ENCODE results near the gene GOT2.
A peak's percentile ranks its signal among the peaks of the same experiment; 100 is the strongest.
"Not testable (repeated sequence)": the region's sequence is repeated elsewhere in the genome, so short reads cannot be mapped to it uniquely, and the experiment has no call there.

Gene GOT2

DNA sequence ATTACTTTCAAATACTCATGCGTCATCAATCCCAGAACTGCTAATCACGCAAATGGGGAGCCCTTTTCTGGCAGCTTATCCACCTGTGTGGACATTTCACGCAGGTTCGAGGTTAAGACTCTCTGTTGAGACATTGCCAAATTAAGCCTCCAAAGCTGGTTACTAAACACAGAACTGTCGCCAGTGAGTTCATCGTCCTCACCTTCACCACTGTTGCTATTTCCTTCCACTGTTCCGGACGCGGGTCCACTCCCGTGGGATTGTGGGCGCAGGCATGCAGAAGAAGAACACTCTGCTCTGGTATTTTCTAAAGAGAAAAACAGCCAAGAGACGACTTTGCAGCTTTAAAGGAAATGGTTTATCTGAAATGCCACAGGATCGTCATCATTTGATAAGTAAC lies 16.1 kb downstream of the GOT2 start:
- DNase-seq (ENCODE audit: low read depth) = no peak

DNA sequence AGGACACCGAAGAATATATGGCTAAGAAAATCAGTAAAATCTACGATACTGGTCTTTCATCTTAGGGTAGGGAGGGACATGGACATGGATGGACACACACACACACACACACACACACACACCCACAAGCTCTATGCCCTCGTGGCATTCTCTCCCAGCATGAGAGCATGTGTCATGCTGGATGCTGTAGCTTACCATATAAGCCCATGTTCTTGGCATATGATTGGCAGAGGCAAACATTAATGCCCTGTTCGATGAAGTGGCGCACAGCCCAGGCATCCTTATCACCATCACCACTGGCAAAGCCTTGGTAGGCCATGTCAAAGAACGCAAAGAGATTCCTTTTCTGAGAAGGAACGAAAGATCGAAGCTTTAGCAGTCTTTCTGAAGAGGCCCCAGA lies 17.6 kb downstream of the GOT2 start:
- no peak for DNase-seq (ENCODE audit: low read depth)

DNA sequence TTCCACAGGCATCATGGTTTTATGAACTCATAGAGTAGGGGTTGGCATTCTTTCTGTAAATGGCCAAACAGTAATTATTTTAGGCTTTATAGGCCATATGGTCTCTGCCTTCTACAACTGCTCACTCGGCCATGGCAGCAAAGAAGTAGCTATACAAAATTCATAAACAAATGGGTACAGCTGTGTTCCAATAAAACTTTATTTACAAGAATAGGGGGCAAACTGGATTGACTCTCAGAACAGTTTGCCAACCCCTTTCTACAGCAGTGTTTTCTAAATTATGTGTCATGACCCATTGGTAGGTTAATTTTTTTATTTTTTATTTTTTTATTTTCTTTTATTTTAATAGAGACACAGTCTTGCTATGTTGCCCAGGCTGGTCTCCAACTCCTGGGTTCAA lies 20.4 kb downstream of the GOT2 start:
- DNase-seq (ENCODE audit: low read depth) = no peak

DNA sequence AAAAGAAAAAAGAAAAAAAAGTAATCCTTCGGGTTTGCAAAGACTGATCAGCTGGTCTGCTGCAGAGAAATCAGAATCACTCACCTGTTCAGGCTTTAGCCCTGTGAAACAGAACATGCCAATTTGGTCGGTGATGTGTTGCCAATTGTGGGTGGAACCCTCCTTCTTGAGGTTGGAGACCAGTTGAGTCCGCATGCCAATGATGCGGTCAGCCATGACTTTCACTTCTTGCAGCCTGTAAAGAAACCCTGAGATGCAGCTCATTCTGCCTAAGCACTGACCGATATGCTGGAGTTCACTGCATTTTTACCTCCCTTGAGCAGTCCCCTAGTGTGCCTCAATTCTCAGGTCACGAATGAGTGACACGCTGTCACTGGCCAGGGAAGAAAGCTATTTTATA lies 24.8 kb downstream of the GOT2 start:
- no peak for DNase-seq (ENCODE audit: low read depth)

DNA sequence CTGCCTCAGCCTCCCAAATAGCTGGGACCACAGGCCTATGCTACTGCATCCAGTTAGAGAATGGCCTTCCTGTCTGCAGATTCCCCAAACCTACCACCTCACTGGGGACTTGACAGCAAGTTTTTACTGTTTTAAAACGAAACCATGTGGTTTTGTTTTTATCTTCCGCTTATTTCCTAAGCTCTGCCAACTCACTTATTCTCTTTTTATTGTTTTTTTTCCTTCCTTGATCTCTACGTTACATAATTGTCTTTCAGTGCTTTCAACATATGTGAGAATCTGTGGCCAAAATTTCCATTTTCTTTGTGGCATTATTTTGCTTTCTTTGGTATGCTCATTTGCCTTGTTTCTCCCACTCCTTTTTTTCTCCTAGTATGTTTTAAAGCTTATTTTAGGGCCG lies 35.0 kb downstream of the GOT2 start:
- DNase-seq (ENCODE audit: low read depth) = no peak

DNA sequence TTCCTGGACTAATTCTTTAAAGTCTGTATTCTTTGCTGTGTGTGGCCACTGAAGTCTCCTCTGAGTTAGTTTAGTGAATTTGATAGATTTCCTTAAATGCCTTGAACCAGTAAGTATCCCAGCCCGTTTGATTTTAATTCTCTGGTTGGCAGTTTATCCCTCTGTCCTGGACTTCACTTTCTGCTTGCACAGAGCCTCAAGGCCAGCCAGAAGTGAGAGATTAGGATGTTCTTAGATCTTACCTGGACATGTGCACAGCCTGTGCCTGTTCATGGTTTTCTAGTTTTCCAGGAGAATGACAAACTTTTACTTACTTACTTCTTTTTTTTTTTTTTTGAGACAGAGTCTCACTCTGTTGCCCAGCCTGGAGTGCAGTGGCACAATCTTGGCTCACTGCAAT lies 38.7 kb downstream of the GOT2 start:
- no peak for DNase-seq (ENCODE audit: low read depth)

DNA sequence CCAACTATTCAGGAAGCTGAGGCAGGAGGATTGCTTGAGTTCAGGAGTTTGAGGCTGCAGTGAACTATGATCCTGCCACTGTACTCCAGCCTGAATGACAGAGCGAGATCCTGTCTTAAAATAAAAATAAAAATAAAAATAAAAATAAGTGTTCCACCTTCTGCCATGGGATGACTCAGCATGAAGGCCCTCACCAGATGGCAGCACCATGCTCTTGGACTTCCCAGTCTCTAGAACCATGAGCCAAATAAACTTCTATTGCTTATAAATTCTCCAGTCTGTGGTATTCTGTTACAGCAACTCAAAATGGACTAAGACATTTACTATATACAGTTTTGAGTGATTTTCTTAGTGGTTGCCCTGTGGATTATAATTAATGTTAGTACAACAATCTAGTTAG lies 41.7 kb downstream of the GOT2 start:
- DNase-seq (ENCODE audit: low read depth) = no peak

DNA sequence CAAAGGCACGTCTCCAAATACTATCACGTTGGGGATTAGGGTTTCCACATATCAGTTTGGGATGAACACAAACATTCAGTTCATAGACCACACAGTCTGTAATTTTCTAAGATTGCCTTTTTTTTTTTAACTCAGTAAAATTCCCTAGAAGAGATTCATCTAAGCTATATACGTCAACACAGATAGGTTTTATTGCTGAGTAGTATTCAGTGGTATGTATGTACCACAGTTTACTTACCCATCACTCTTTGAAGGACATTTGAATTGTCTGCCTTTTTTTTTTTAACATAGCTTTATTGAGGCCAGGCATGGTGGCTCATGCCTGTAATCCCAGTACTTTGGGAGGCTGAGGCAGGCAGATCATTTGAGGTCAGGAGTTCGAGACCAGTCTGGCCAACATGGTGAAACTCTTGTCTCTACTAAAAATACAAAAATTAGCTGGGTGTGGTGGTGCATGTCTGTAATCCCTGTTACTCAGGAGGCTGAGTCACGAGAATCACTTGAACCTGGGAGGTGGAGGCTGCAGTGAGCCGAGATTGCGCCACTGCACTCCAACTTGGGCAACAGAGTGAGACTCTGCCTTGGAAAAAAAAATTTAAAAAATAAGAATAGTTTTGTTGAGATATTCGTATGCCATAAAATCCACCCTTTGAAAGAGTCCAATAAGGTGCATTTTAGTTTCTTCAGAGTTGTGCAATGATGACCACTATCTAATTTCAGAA lies 47.0 kb downstream of the GOT2 start:
- DNase-seq (ENCODE audit: low read depth) = peak; percentile 94

DNA sequence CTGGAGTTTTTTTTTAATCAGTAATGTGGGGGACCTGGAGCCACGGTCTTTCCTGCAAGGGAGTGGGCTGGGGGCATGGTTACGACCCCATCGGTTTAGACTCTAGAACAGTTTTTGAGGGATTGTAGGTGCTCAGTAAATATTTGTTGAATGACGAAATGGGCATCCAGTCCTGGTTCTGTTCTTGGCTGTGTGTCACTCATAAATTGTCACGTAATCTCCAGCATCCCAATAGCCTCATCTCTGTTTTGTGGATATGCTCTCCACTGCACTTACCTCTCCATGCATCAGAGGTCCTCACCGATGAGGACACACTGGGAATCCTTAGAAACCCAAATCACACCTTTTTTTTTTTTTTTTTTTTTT lies 49.0 kb downstream of the GOT2 start:
- no peak for DNase-seq (ENCODE audit: low read depth)

DNA sequence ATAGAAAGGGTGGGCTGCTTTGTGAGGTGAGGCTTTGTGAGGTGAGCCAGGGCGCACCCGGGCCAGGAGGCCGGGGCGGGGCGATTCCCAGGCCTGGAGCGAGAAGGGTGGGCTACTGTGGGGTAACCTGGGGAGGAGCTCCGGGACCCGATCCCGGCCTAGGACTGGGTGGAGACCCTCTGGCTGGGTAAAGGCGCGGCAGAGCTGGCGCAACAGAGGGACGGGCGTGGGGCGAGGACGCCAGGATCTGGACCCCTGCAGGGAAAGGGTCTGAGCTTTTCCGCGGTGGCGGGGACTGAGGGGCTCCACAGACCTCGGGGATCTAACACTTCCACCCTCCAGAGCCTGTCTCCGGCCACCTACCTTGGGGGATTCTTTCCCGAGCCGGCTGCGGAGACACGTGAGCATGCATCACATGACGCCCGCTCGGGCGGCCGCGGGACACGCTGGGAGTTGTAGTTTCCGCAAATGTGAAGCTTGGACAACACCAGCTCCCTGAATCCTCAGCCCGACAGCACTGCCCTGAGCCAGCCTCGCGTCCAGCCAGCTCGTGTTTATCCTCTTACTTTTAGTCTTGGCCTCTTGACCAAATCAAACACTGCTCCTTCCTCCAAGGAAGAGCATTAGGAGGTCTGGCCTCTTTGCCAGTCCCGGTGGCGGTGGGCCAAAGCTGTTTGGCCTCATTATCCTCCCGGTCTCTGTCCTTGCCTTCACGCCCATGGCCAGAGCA lies 49.6 kb downstream of the GOT2 start, which contains the start of gene SLC38A7:
TSS of gene SLC38A7 (minus strand) at position 417 of the 730 bp plus-strand sequence. CDS start 4,644 bp downstream, outside the sequence.
- peak; percentile 80 for DNase-seq (ENCODE audit: low read depth)

DNA sequence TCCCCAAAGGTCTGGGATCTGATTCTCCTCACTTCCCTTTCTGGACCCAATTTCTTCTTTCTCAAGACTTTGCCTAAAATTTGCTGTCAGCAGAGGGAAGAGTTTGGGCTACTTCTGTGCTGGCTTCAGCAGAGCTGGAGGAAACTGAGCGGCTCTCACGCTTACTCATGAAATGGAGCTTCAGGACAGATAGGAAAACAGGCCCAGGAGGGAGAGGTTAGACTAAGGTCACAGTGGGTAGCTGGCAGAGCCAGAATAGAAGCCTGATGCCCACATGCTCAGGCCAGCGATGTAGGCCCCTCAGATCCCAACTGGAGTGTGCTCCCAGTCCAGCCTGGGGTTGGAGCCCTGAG lies 50.1 kb downstream of the GOT2 start:
- peak; percentile 57 for DNase-seq (ENCODE audit: low read depth)

DNA sequence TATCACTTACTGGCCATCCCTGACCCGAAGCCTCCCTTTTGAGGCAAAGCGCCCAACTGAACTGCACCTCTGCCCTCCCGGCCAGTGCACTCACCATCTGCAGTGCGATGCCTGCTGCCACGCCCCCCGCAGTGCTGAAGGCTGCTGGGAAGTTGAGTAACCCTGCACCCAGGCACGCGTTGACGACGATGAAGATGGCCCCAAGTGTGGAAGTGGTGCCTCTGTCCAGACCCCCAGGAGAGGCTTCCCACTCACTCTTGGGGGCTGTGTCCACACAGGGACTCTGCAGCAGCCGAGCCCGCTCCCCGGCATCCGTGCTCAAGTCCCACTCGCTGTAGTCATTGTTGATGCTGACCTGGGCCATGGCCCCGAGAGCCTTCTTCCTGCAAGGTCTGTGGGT lies 54.4 kb downstream of the GOT2 start:
- no peak for DNase-seq (ENCODE audit: low read depth)

DNA sequence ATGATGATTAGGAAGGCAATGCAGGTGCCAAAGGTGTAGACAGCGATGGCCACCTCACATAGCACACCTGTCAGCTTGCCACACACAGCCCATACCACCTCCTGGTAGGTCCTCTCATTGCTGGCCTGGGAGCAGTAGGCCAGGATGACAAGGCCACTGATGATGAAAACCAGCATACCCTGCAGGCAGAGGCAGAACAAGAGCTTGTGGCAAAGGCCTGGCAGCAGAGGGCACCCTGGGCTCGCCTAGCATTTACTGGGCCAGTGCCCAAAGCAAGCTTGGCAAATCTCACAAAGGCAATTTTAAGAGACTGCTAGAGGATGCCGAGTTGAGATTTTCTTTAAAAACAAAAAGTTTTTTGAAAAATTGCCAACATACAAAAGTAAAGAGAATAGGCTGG lies 55.4 kb downstream of the GOT2 start:
- DNase-seq (ENCODE audit: low read depth) = peak; percentile 43

DNA sequence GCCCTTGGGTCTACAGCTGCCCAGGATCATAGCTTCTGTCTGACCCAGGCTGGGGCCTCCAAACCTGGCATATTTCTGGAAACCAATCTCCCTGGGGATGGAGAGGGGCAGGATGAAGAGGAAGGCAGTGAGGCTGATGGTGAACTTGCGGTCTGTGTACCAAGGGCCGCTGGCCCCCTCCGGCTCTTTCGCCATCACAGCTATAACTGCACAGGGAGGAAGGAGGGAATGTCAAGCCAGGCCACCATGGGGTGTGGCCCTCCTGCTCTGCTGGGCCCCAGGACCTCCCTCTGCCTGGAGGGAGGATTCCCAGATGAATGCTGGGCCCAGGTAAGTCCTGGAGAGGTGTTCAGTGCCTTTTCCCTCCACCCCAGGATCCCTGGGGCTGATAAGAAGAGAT lies 55.8 kb downstream of the GOT2 start:
- DNase-seq (ENCODE audit: low read depth) = no peak

DNA sequence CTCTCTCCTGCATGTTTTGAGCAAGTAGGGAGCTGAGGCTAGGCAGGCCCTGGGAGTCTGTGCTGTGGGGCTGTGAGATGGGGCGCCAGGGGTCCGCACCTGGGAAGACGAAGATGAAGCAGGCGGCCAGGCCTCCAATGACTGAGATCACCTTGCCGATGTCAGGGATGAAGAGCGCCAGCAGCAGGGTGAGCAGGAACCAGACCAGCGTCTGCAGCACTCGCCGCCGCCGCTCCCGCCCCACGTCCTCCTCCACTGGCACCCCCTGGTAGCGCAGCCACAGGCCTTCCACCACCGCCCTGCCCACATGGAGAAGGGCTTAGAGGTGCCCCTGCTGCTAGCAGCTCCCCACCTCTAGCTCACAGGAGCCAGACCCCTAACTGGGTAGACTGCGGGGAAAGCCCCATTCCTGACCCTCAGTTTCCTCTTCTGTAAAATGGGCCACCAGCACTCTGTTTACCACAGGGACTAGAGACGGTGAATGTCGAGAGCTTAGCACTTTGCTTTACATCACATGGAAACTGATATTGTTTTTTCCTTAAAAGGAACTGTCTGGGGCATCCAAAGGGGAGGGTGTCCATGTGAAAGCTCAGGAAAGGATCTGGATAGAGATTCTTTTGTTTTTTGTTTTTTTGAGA lies 63.1 kb downstream of the GOT2 start:
- no peak for DNase-seq (ENCODE audit: low read depth)

DNA sequence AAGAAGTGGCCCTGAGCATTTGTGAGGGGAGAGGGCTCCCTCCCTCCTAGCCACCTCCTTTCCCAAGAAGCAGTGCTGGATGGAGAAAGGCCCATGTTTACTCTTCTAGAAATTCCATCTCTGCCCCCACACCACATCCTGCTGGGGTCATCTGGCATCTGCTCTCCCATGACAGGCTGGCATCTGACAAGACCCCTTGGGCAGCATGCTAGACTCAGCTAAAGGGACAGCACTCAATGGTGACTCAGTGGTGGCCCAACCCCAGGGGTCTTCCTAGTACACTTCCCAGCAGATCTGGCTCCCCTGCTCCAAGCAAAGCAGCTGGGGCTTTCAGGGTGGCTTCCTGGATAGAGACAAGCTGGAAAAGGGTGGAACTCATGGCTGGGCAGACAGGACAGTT lies 63.9 kb downstream of the GOT2 start:
- DNase-seq (ENCODE audit: low read depth) = peak; percentile 24

DNA sequence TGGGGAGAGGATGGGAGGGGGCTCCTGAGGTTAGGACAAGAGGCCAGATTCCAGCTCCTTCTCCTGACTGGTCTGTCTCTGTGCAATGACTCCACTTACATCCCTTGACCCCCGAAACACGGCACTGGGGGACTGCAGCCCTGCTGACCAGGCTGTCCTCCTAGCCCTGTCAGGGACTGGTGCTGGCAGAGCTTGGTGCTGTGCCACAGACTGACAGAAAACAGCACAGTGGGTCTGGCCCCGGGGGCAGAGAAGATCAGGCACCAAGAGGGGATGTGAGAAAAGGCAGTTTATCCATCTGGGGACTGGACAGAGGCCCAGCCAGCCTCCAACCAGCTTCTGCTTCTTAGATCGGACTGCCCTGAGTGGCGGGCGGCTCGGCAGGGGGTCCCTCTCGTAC lies 68.9 kb downstream of the GOT2 start:
- DNase-seq (ENCODE audit: low read depth) = no peak

DNA sequence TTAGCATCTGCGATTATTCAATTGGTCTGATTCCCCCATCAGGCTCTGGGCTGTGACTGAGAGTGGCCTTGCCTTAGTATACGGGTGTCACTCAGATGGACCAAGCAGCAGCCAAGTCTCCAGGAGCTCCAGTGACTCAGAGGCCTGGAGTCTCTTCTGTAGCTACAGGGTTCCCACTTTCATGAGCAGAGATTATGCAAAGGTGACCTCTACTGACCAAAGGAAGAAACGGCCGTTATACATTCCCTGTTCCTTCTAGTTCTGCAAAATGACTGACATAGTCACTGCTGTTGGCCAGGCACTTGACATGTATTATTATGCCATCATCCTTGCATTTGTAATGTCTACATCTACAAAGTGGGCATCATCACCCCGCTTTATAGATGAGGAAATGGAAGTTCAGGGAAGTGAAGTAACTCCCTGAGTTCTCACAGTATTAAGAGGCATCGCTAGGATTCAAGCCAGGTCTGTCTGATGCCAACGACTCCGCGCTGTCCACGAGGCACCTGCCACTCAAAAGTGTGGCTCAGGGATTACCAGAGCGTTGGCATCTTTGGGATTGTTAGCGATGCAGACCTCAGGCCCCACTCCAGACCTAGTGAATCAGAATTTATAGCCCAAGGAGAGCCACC lies 72.8 kb downstream of the GOT2 start:
- peak; percentile 85 for DNase-seq (ENCODE audit: low read depth)

DNA sequence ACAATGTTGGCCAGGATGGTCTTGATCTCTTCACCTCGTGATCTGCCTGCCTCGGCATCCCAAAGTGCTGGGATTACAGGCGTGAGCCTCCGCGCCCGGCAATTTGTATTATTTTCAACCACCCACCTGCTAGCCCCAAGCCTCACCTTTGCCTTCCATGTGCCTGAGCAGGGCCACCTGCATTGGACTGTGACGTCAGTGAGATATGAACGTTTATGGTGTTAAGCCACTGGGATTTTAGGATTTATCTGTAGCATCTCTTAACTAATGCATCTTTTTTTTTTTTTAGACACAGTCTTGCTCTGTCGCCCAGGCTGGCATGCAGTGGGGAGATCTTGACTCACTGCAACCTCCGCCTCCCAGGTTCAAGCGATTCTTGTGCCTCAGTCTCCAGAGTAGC lies 74.2 kb downstream of the GOT2 start:
- not testable (repeated sequence) for DNase-seq (ENCODE audit: low read depth)

DNA sequence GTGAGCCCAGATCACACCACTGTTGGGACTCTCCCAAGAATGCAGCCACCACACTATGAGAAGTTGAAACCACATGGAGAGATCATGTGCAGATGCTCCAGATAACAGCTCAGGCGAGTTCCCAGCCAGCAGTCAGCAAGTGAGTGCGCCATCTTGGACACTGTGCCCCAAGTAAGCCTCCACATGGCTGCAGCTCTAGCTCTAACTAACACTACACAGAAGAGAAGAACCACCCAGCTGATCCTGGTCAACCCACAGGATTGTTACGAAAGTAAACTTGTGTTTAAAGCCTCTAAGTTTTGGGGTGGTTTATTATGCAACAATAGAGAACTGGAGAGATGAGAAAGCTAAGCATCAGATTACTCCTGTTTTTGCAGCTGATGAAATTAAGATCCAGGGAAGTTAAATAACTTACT lies 75.3 kb downstream of the GOT2 start:
- DNase-seq (ENCODE audit: low read depth) = peak; percentile 42

Measured in amniotic epithelial cell (primary cell).